Measurements from ENCODE around the gene CCDC85C. TPM values are rescaled to one million over a fixed set of nuclear protein-coding genes. Genes with fewer than 3 reads are reported as not detected.

Gene CCDC85C
- total and polyA plus RNA-seq, 2 of the 8 experiments (the other 6 are each of a cell fraction or from before 2014, with no cell fraction given) = 16.8 to 35.8 TPM

DNA sequence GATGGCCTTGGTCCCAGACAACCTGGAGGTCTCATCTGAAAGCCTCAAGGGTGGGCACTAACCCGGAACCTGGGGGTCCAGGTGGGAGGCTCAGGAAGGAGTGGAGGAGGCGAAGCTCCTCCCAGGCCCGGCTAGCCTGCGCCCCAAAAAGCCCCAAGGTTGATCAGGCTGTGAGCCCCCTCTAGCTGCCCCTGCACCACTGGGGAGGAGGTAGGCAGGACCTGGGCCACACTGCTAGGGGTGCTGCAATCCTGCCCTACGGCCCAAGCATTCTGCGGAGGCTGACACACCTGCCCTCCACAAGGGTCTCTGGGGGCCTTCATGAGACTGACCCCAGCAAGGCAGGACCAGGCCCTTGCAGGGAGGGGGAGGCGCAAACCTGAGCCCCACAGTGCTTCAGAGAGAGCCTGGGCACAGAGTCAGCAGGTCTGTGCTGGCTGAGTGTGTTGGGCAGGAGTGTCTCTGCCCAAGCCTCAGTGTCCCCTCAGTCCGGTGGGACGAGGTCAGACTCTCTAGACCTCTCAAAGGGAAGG, 51.9 kb downstream of the CCDC85C start:
- H4K5ac ChIP-seq (ENCODE audit: insufficient read length, low read depth, low read length) = no peak overlapping the region
- DNase-seq (ENCODE audit: low read depth in 1 of 2, low spot score in 2 of 2) = no peak
- no peak for FAIRE-seq
- ChIA-PET CTCF (ENCODE audit: partially characterized antibody) (interaction anchor here (0.6 to 3.7 kb wide), 4 partner anchors 10 to 29 kb away, joined by 3 to 19 read pairs (median 4); no protein-coding TSS in a partner anchor), POLR2A (ENCODE audit: partially characterized antibody) (interaction anchor here (0.7 kb wide), 1 partner anchor 18 kb away, joined by 3 read pairs; no protein-coding TSS in a partner anchor)
- peaks cover 0 to 11% (median 5%) of the 10 kb centered on the region in 4 experiments; a peak in 5 of 7 replicates for H3K4me1 ChIP-seq (replicated peaks in 1 of 4; ENCODE audit: control insufficient read depth in 3 of 4, insufficient read depth in 4 of 4, low read length in 3 of 4)
- peaks cover 2% of the 10 kb centered on the region; the same call in 1 of the 2 replicates for H3K23me2 ChIP-seq (ENCODE audit: low read depth, low read length)
- no peak overlapping the region for H2BK120ac ChIP-seq (replicated peaks; ENCODE audit: low read depth, low read length)
- H4K20me1 ChIP-seq (replicated peaks in 1 of 2; ENCODE audit: control insufficient read depth in 1 of 2, insufficient read depth in 2 of 2, low read length in 2 of 2) = peaks cover 3 to 18% of the 10 kb centered on the region in 2 experiments
- peaks cover 0 to 47% of the 10 kb centered on the region in 2 experiments; a peak in 2 of 4 replicates for H3K79me2 ChIP-seq (ENCODE audit: control insufficient read depth in 1 of 2, insufficient read depth in 2 of 2, low read length in 2 of 2)
- no peak overlapping the region for H3K9ac ChIP-seq (replicated peaks in 1 of 4; ENCODE audit: extremely low read depth in 1 of 4, low read depth in 3 of 4, low read length in 3 of 4)
- H4K8ac ChIP-seq (ENCODE audit: extremely low read depth, insufficient read depth, low read length) = peak overlapping the region; percentile 72
- H2BK15ac ChIP-seq (ENCODE audit: low read length) = no peak overlapping the region
- no peak overlapping the region for H2BK12ac ChIP-seq (ENCODE audit: low read depth, low read length)
- H2AFZ ChIP-seq (ENCODE audit: low read length) = no peak overlapping the region
- H3K4me3 ChIP-seq (ENCODE audit: extremely low read depth in 1 of 4, insufficient read depth in 2 of 4, low read depth in 3 of 4, low read length in 4 of 4) = no peak overlapping the region
- H4K91ac ChIP-seq (replicated peaks; ENCODE audit: insufficient read length, low read length) = no peak overlapping the region
- H3K23ac ChIP-seq (ENCODE audit: insufficient read length) = no peak overlapping the region
- H3K14ac ChIP-seq (ENCODE audit: insufficient read length) = no peak overlapping the region
- no peak overlapping the region for H2BK20ac ChIP-seq (ENCODE audit: low read length)
- no peak overlapping the region for H2BK5ac ChIP-seq (ENCODE audit: low read depth, low read length)
- H3K4me2 ChIP-seq (ENCODE audit: insufficient read depth in 1 of 2, low read depth in 2 of 2, low read length in 2 of 2) = no peak overlapping the region
- 88% methylated on average over 7 of the region's 9 CpGs; no CpG with 5 or more reads in 1 of the 2 experiments for WGBS, 2 experiments (ENCODE audit: extremely low coverage in 1 of 2, insufficient coverage in 1 of 2, insufficient read length in 1 of 2, insufficient replicate concordance in 2 of 2, low coverage in 1 of 2, low lambda C conversion rate in 2 of 2, missing lambda C conversion rate in 1 of 2)
- H3K18ac ChIP-seq (ENCODE audit: extremely low read depth, low read length) = peak overlapping the region; percentile 24; the same call in 1 of the 2 replicates
- H3K56ac ChIP-seq (replicated peaks; ENCODE audit: insufficient read length, low read depth, low read length) = no peak overlapping the region
- H3K27me3 ChIP-seq (replicated peaks in 1 of 4; ENCODE audit: control insufficient read depth in 3 of 4, extremely low read depth in 1 of 4, insufficient read depth in 3 of 4, low read length in 3 of 4) = no peaks in the 10 kb centered on the region
- H3K27ac ChIP-seq (ENCODE audit: low read depth, low read length) = no peak overlapping the region
- H3K9me3 ChIP-seq (ENCODE audit: insufficient read depth in 2 of 2, low read depth in 1 of 2, low read length in 1 of 2) = no peaks in the 10 kb centered on the region
- H3K4ac ChIP-seq (replicated peaks; ENCODE audit: insufficient read length, low read depth, low read length) = no peak overlapping the region
- no peaks in the 10 kb centered on the region for H3K36me3 ChIP-seq (ENCODE audit: control insufficient read depth in 2 of 4, insufficient read depth in 4 of 4, low read length in 3 of 4)
- H2AK5ac ChIP-seq (ENCODE audit: low read depth, low read length) = no peak overlapping the region
- H3K79me1 ChIP-seq (ENCODE audit: low read depth, low read length) = peaks cover 31% of the 10 kb centered on the region
- TF ChIP-seq CHD2 (IDR thresholded peaks at IDR 0.05; ENCODE audit: low read length) = no peak
- TF ChIP-seq SIX5 (IDR thresholded peaks at IDR 0.05; ENCODE audit: low read depth, low read length) = no peak
- no peak for TF ChIP-seq KDM5A (IDR thresholded peaks at IDR 0.05; ENCODE audit: low read length)
- TF ChIP-seq TAF7 (optimal IDR thresholded peaks at IDR 0.05; ENCODE audit: borderline replicate concordance, low read depth, low read length) = no peak
- TF ChIP-seq PHF8 (conservative IDR thresholded peaks at IDR 0.05; ENCODE audit: low read depth, low read length) = no peak
- no peak for TF ChIP-seq ZNF274 (IDR thresholded peaks at IDR 0.05; ENCODE audit: borderline replicate concordance, extremely low read depth, low read length)
- no peak for TF ChIP-seq POU5F1 (IDR thresholded peaks at IDR 0.05; ENCODE audit: low read depth, low read length)
- TF ChIP-seq, protein P1, sequence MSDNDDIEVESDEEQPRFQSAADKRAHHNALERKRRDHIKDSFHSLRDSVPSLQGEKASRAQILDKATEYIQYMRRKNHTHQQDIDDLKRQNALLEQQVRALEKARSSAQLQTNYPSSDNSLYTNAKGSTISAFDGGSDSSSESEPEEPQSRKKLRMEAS (IDR thresholded peaks at IDR 0.05) = no peak
- no peak for TF ChIP-seq EP300 (IDR thresholded peaks at IDR 0.05; ENCODE audit: borderline replicate concordance in 1 of 2, low read depth in 2 of 2, low read length in 2 of 2)
- TF ChIP-seq SAP30 (IDR thresholded peaks at IDR 0.05; ENCODE audit: insufficient read depth, insufficient replicate concordance, low read length) = no peak
- no peak for TF ChIP-seq EGR1 (IDR thresholded peaks at IDR 0.05; ENCODE audit: borderline replicate concordance, low read depth, low read length)
- no peak for TF ChIP-seq ASH2L (IDR thresholded peaks at IDR 0.05; ENCODE audit: low read length)
- no peak for TF ChIP-seq BRCA1 (IDR thresholded peaks at IDR 0.05; ENCODE audit: low read depth, low read length)

Measured in H1 (cell line).